HCT116 (cell line): Measurements from ENCODE around the gene KRTAP19-5. TPM values are rescaled to one million over a fixed set of nuclear protein-coding genes. Genes with fewer than 3 reads are reported as not detected.

Experiments used
- ATAC-seq: fragments of 200-7000 bp; cut with Tn5 transposase; 2 replicates; pipeline ENCODE4 v1.9.1; 2020; ENCODE audit warnings: mild to moderate bottlenecking, moderate library complexity
- BruUV-seq: library from RNA; stranded (reverse); fragments of 400-500 nt; replicated peaks from 2 replicates; lab custom pipeline; 2021; lab: Mats Ljungman, UMichigan
- CTCF ChIA-PET: fragments of 300-600 bp; sonication (Branson Sonifier 250); formaldehyde crosslinking; loops from one replicate; lab custom pipeline; 2021; ENCODE audit warnings: antibody characterized with exemption; lab: Charles Lee
- POLR2A ChIA-PET: fragments of 300-600, 350-600 bp; sonication (Branson Sonifier 250); formaldehyde crosslinking; loops from one replicate; lab custom pipeline; 2021; ENCODE audit warnings: antibody characterized with exemption; lab: Charles Lee
- RAD21 ChIA-PET, 2 experiments: fragments of 300-600 bp; sonication (Branson Sonifier 250); formaldehyde crosslinking; loops; one replicate each; lab custom pipeline; 2023; ENCODE audit warnings: low total read pairs in 2 of 2; ENCODE audit not compliant: uncharacterized antibody in 2 of 2, unreplicated experiment in 2 of 2, low non-redundant PET in 1 of 2; lab: Charles Lee
- DNase-seq: peaks from one replicate; pipeline ENCODE4 v3.0.0-alpha.2; 2010; ENCODE audit warnings: low read depth, low spot score
- H2AFZ ChIP-seq: fragments of 200-600 bp; shearing (Covaris generic), sonication (generic); 2 replicates; pipeline ENCODE4 v1.6.1; 2017; ENCODE audit warnings: low read depth, mixed run types, mixed read lengths, antibody characterized with exemption, low read length; ENCODE audit not compliant: poor library complexity, severe bottlenecking
- H3K27ac ChIP-seq: 2 replicates; pipeline ENCODE4 v1.5.1; 2012; ENCODE audit warnings: low read depth, low read length
- H3K27me3 ChIP-seq: fragments of 200-600 bp; sonication (generic); 2 replicates; pipeline ENCODE4 v1.6.1; 2016; ENCODE audit warnings: mixed run types, low read length, mixed read lengths; ENCODE audit not compliant: insufficient read depth
- H3K36me3 ChIP-seq, 2 experiments: fragments of 200-500 bp in 1 of 2; fragments of 200-600 bp in 1 of 2; sonication (Bioruptor generic) in 1 of 2; sonication (generic) in 1 of 2; 2 replicates each; pipeline versions ENCODE4 v1.5.1 to v1.6.1; 2014 to 2016; ENCODE audit warnings: low read length in 2 of 2, inconsistent platforms in 1 of 2, mixed read lengths in 1 of 2, mixed run types in 1 of 2; ENCODE audit not compliant: insufficient read depth in 2 of 2, control insufficient read depth in 1 of 2
- H3K4me1 ChIP-seq, 2 experiments: fragments of 200-600 bp in 1 of 2; sonication (generic) in 1 of 2; 2 replicates each; pipeline versions ENCODE4 v1.5.1 to v1.6.1; 2012 to 2017; ENCODE audit warnings: low read length in 2 of 2, inconsistent platforms in 1 of 2, mild to moderate bottlenecking in 1 of 2, mixed read lengths in 1 of 2, mixed run types in 1 of 2, moderate library complexity in 1 of 2; ENCODE audit not compliant: insufficient read depth in 2 of 2, control insufficient read depth in 1 of 2
- H3K4me2 ChIP-seq: fragments of 200-600 bp; sonication (generic); 2 replicates; pipeline ENCODE4 v1.6.1; 2017; ENCODE audit warnings: mixed run types, low read length, mixed read lengths
- H3K4me3 ChIP-seq, 2 experiments: fragments of 200-600 bp in 1 of 2; sonication (generic) in 1 of 2; replicated peaks in 1 of 2; 2 replicates each; pipeline ENCODE4 v1.5.1; 2011 to 2016; ENCODE audit warnings: low read length in 2 of 2, control low read depth in 1 of 2, low read depth in 1 of 2, mild to moderate bottlenecking in 1 of 2, mixed read lengths in 1 of 2, mixed run types in 1 of 2
- H3K79me2 ChIP-seq: fragments of 200-600 bp; sonication (generic); 2 replicates; pipeline ENCODE4 v1.6.1; 2017; ENCODE audit warnings: mild to moderate bottlenecking, mixed run types, low read length, moderate library complexity, mixed read lengths; ENCODE audit not compliant: insufficient read depth
- H3K9ac ChIP-seq: fragments of 200-600 bp; sonication (generic); 2 replicates; pipeline ENCODE4 v1.6.1; 2016; ENCODE audit warnings: low read length, mixed read lengths
- H3K9me2 ChIP-seq: fragments of 200-600 bp; sonication (generic), shearing (Covaris generic); 2 replicates; pipeline ENCODE4 v1.6.1; 2017; ENCODE audit warnings: mixed run types, mild to moderate bottlenecking, moderate library complexity; ENCODE audit not compliant: insufficient read depth
- H3K9me3 ChIP-seq, 2 experiments: fragments of 200-500 bp in 1 of 2; fragments of 200-600 bp in 1 of 2; sonication (Bioruptor generic) in 1 of 2; sonication (generic) in 1 of 2; 2 replicates each; pipeline ENCODE4 v1.6.1; 2014 to 2017; ENCODE audit warnings: low read length in 2 of 2, mixed read lengths in 2 of 2, inconsistent platforms in 1 of 2, low read depth in 1 of 2, mild to moderate bottlenecking in 1 of 2, mixed run types in 1 of 2, moderate library complexity in 1 of 2; ENCODE audit not compliant: control insufficient read depth in 1 of 2, insufficient read depth in 1 of 2
- H4K20me1 ChIP-seq: fragments of 200-600 bp; sonication (generic), shearing (Covaris generic); 2 replicates; pipeline ENCODE4 v1.6.1; 2017; ENCODE audit warnings: mixed run types, mild to moderate bottlenecking, moderate library complexity; ENCODE audit not compliant: insufficient read depth
- CBX3 ChIP-seq: IDR thresholded peaks from 2 replicates; pipeline ENCODE4 v1.6.1; 2012; ENCODE audit warnings: low read depth
- CEBPB ChIP-seq: IDR thresholded peaks from 2 replicates; pipeline ENCODE4 v1.6.1; 2012; ENCODE audit warnings: low read depth
- EGR1 ChIP-seq: IDR thresholded peaks from 2 replicates; pipeline ENCODE4 v1.6.1; 2012; ENCODE audit warnings: low read depth
- EZH2phosphoT487 ChIP-seq: fragments of 200-600 bp; IDR thresholded peaks from 2 replicates; pipeline ENCODE4 v1.6.1; 2018; ENCODE audit warnings: antibody characterized with exemption, borderline replicate concordance
- JUND ChIP-seq: IDR thresholded peaks from 2 replicates; pipeline ENCODE4 v1.6.1; 2012
- MAX ChIP-seq: IDR thresholded peaks from 2 replicates; pipeline ENCODE4 v1.6.1; 2012
- REST ChIP-seq: IDR thresholded peaks from 2 replicates; pipeline ENCODE4 v1.6.1; 2012; ENCODE audit warnings: low read depth
- TCF7L2 ChIP-seq: IDR thresholded peaks from 2 replicates; pipeline ENCODE4 v1.7.0; 2011; ENCODE audit warnings: borderline replicate concordance, inconsistent platforms; ENCODE audit not compliant: insufficient read depth, insufficient read length; ENCODE audit errors: extremely low read depth
- ZNF274 ChIP-seq: fragments of 200-500 bp; sonication (Bioruptor generic); IDR thresholded peaks from 2 replicates; pipeline ENCODE4 v1.6.1; 2014; ENCODE audit warnings: mild to moderate bottlenecking, low read depth, low read length, inconsistent platforms
- intact Hi-C: fragments of 100-400 bp; cut with micrococcal nuclease; formaldehyde crosslinking; loops from 2 replicates; pipeline ENCODE4 v1.10.0; 2022
- total RNA-seq: library from RNA; stranded (reverse); gene quantifications from one replicate; pipeline ENCODE4 v1.2.1, GENCODE V29; 2021; ENCODE audit not compliant: unreplicated experiment

Gene KRTAP19-5
- total RNA-seq, 1 experiment from 2014 or later = not detected

GRCh38 chr21:30482130-30482529 is 19.8 kb downstream of the KRTAP19-5 start:
- TF ChIP-seq TCF7L2 (no peak), JUND (no peak), ZNF274 (no peak), REST (no peak), CBX3 (no peak), CEBPB (no peak), MAX (no peak), EZH2phosphoT487 (no peak), EGR1 (no peak)
- Histone ChIP-seq H3K4me2 (no peak overlapping the region), H3K36me3 (no peaks in the 10 kb centered on the region), H2AFZ (no peak overlapping the region), H3K9me2 (no peaks in the 10 kb centered on the region), H3K9ac (no peak overlapping the region), H3K27me3 (no peaks in the 10 kb centered on the region), H3K4me1 (no peaks in the 10 kb centered on the region), H3K79me2 (no peaks in the 10 kb centered on the region), H3K4me3 (no peak overlapping the region), H3K27ac (no peak overlapping the region), H3K9me3 (peaks cover 0 to 26% of the 10 kb centered on the region in 2 experiments; a peak in 2 of 4 replicates), H4K20me1 (no peaks in the 10 kb centered on the region)
- BruUV-seq = no TSS peak
- DNase-seq = no peak
- intact Hi-C loops = no loop called here
- ChIA-PET CTCF (no interaction called here), POLR2A (no interaction called here), RAD21 (no interaction called here)
- ATAC-seq = no peak
